KMS-11 (cell line): ENCODE measurements around the gene NFE2L2.

Source experiments
- H2AFZ ChIP-seq: fragments of 200-600 bp; sonication (generic); 2 replicates; pipeline ENCODE4 v1.6.1; 2016; ENCODE audit warnings: antibody characterized with exemption, mixed run types, low read depth
- H3K27ac ChIP-seq: fragments of 200-600 bp; sonication (generic); 2 replicates; pipeline ENCODE4 v1.6.1; 2016; ENCODE audit warnings: mild to moderate bottlenecking, mixed run types
- H3K27me3 ChIP-seq: fragments of 200-600 bp; sonication (generic); 2 replicates; pipeline ENCODE4 v1.6.1; 2017; ENCODE audit warnings: mild to moderate bottlenecking, low read depth, mixed run types, moderate library complexity; ENCODE audit not compliant: insufficient read depth
- H3K36me3 ChIP-seq: fragments of 200-600 bp; sonication (generic); 2 replicates; pipeline ENCODE4 v1.6.1; 2017; ENCODE audit warnings: mild to moderate bottlenecking, mixed run types; ENCODE audit not compliant: insufficient read depth
- H3K4me1 ChIP-seq: fragments of 200-600 bp; sonication (generic); 2 replicates; pipeline ENCODE4 v1.6.1; 2016; ENCODE audit warnings: mild to moderate bottlenecking, low read depth, mixed run types; ENCODE audit not compliant: poor library complexity, severe bottlenecking
- H3K4me2 ChIP-seq: fragments of 200-600 bp; sonication (generic); 2 replicates; pipeline ENCODE4 v1.7.0; 2016; ENCODE audit warnings: mild to moderate bottlenecking, mixed run types
- H3K4me3 ChIP-seq: fragments of 200-600 bp; sonication (generic); IDR thresholded peaks from 2 replicates; pipeline ENCODE4 v1.6.1; 2017; ENCODE audit warnings: low read depth, low read length, mixed read lengths; ENCODE audit not compliant: insufficient read depth
- H3K79me2 ChIP-seq: fragments of 200-600 bp; sonication (generic); 2 replicates; pipeline ENCODE4 v1.6.1; 2016; ENCODE audit warnings: low read depth, mixed run types; ENCODE audit not compliant: insufficient read depth
- H3K9ac ChIP-seq: fragments of 200-600 bp; sonication (generic); 2 replicates; pipeline ENCODE4 v1.6.1; 2016; ENCODE audit warnings: mild to moderate bottlenecking, mixed run types
- H4K20me1 ChIP-seq: fragments of 200-600 bp; sonication (generic); 2 replicates; pipeline ENCODE4 v1.6.1; 2016; ENCODE audit warnings: mild to moderate bottlenecking, mixed run types; ENCODE audit not compliant: insufficient read depth
- TF ChIP-seq, protein P1 (sequence below): fragments of 200-600 bp; sonication (generic); conservative IDR thresholded peaks from 2 replicates; pipeline ENCODE4 v1.6.1; 2017; ENCODE audit warnings: low read depth, mild to moderate bottlenecking, antibody characterized with exemption, low read length, moderate library complexity, mixed read lengths

The NFE2L2 gene

DNA sequence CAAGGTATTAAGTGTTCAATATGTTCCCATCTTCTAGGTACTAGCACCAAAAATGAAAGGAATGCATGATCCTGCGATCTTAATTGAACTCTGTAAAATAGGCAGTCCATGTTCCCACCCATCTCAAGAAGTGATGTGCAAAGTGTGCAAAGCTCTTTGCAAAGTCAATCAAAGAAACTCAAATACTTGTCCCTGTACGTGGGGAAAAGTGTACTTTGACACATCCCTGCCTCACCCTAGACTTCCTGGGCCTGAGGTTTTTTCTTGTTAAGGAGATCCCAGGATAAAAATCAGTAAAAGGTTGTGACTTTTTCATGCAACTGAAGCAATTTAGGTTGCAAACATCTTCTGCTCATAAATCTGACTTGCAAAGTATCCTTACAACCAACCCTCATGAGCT is 26.6 kb downstream of the NFE2L2 start:
- peaks cover 11% of the 10 kb centered on the region; the same call in 1 of the 2 replicates for H3K36me3 ChIP-seq
- H4K20me1 ChIP-seq = peaks cover 84% of the 10 kb centered on the region
- H3K4me2 ChIP-seq = no peak overlapping the region
- no peak overlapping the region for H3K4me3 ChIP-seq
- TF ChIP-seq, protein P1, sequence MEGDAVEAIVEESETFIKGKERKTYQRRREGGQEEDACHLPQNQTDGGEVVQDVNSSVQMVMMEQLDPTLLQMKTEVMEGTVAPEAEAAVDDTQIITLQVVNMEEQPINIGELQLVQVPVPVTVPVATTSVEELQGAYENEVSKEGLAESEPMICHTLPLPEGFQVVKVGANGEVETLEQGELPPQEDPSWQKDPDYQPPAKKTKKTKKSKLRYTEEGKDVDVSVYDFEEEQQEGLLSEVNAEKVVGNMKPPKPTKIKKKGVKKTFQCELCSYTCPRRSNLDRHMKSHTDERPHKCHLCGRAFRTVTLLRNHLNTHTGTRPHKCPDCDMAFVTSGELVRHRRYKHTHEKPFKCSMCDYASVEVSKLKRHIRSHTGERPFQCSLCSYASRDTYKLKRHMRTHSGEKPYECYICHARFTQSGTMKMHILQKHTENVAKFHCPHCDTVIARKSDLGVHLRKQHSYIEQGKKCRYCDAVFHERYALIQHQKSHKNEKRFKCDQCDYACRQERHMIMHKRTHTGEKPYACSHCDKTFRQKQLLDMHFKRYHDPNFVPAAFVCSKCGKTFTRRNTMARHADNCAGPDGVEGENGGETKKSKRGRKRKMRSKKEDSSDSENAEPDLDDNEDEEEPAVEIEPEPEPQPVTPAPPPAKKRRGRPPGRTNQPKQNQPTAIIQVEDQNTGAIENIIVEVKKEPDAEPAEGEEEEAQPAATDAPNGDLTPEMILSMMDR = no peak
- peaks cover 98% of the 10 kb centered on the region for H3K79me2 ChIP-seq
- no peak overlapping the region for H2AFZ ChIP-seq
- H3K27me3 ChIP-seq = no peaks in the 10 kb centered on the region
- no peak overlapping the region for H3K27ac ChIP-seq
- H3K4me1 ChIP-seq = peaks cover 66% of the 10 kb centered on the region
- no peak overlapping the region for H3K9ac ChIP-seq

DNA sequence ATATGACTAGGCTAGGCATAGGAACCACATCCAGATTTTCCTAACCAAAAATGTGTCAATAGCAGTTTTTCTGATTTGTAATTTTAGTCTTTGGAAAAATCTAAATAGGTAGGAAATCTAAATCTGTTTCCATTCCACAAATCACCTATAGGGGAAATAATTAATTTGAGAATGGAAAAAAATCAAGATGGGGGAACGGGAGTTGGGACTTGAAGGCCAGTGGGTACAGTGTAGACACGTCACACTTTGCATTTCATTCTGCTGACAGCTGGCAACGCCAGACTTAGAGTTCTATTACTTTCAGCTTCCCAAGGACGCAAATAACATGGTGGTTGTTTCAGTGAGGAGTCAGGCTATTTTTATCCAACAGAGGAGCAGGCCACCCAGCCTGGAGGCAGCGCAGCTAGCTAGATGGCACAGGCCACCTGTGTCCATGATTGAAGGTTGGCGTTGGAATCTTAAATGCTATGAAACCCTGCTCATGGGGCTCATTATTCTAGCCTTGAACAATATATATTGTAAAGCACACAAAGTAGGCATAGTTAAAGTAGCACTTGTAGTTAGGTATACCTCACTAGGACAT is 28.6 kb downstream of the NFE2L2 start:
- Histone ChIP-seq H4K20me1 (peaks cover 67% of the 10 kb centered on the region), H3K79me2 (peaks cover 94% of the 10 kb centered on the region), H3K9ac (no peak overlapping the region), H3K4me3 (no peak overlapping the region), H2AFZ (no peak overlapping the region), H3K4me1 (peaks cover 66% of the 10 kb centered on the region), H3K27me3 (no peaks in the 10 kb centered on the region), H3K36me3 (peaks cover 21% of the 10 kb centered on the region; the same call in 1 of the 2 replicates), H3K4me2 (no peak overlapping the region), H3K27ac (no peak overlapping the region; the same call in 1 of the 2 replicates)
- TF ChIP-seq, protein P1 = 0 out of 2 replicates have a peak, but pooled peaks have one; percentile 19

DNA sequence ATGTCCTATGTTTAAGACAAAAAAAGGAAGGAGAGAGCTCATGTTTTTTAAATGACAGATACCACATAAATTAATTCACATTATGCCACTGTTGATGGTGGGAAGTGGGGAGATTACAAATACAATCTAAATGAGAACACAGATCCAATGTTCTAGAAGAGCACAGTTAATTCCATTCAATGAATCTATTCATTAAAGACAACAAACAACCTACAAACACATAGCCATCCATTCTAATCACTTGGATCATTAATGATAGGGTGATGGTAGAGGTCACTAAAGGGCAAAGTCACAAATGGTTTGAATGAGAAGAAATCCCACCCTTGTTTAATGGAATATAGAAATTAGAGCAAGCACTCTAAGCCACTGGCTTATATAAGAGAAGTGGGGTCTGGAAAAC is 30.3 kb downstream of the NFE2L2 start:
- no peaks in the 10 kb centered on the region for H3K27me3 ChIP-seq
- peaks cover 21% of the 10 kb centered on the region; the same call in 1 of the 2 replicates for H3K36me3 ChIP-seq
- peak overlapping the region; percentile 9; the same call in 1 of the 2 replicates for H3K27ac ChIP-seq
- H3K9ac ChIP-seq = no peak overlapping the region
- peaks cover 77% of the 10 kb centered on the region for H3K79me2 ChIP-seq
- H4K20me1 ChIP-seq = peaks cover 50% of the 10 kb centered on the region
- no peak overlapping the region for H2AFZ ChIP-seq
- peaks cover 60% of the 10 kb centered on the region for H3K4me1 ChIP-seq
- TF ChIP-seq, protein P1 = no peak
- no peak overlapping the region for H3K4me3 ChIP-seq
- no peak overlapping the region for H3K4me2 ChIP-seq

DNA sequence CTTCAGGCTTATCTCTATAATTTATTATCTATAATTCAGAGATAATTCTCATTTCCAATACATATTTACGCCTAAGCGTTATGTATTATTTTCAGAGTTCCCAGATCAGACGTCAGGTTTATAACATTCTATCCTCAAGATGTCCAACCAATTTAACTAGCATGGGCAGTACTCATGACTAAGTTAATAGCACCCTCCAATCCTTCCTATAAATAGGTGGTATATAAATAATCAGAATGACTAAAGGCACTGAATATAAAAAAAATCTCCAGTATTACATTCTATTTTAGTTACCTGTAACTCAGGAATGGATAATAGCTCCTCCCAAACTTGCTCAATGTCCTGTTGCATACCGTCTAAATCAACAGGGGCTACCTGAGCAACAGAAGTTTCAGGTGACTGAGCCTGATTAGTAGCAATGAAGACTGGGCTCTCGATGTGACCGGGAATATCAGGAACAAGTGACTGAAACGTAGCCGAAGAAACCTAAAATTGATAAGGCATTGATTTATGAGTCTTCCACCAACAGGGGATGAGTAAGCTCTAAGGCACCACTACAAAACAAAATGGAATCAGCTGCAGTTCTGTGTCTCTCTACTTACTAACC is 32.3 kb downstream of the NFE2L2 start:
- peaks cover 29% of the 10 kb centered on the region for H4K20me1 ChIP-seq
- TF ChIP-seq, protein P1 = no peak
- H3K27me3 ChIP-seq = no peaks in the 10 kb centered on the region
- H3K27ac ChIP-seq = no peak overlapping the region
- peaks cover 21% of the 10 kb centered on the region; the same call in 1 of the 2 replicates for H3K36me3 ChIP-seq
- H3K79me2 ChIP-seq = peaks cover 56% of the 10 kb centered on the region
- H3K4me2 ChIP-seq = no peak overlapping the region
- no peak overlapping the region for H3K4me3 ChIP-seq
- no peak overlapping the region for H2AFZ ChIP-seq
- no peak overlapping the region for H3K9ac ChIP-seq
- H3K4me1 ChIP-seq = peaks cover 40% of the 10 kb centered on the region
